Endothelial cell (in vitro differentiated cells): Measurements from ENCODE around the gene FMC1. TPM values are rescaled to one million over a fixed set of nuclear protein-coding genes. Genes with fewer than 3 reads are reported as not detected.

Experiments used
- DNase-seq: peaks from one replicate; pipeline ENCODE4 v3.0.0; 2021; ENCODE audit warnings: low spot score
- H3K27ac Mint-ChIP-seq: one replicate; pipeline ENCODE4 v1.8.0; 2021; ENCODE audit warnings: mixed read lengths, inconsistent platforms; ENCODE audit not compliant: unreplicated experiment
- H3K27me3 Mint-ChIP-seq: one replicate; pipeline ENCODE4 v1.8.0; 2021; ENCODE audit warnings: mild to moderate bottlenecking, moderate library complexity, mixed read lengths, inconsistent platforms; ENCODE audit not compliant: unreplicated experiment
- H3K36me3 Mint-ChIP-seq: one replicate; pipeline ENCODE4 v1.8.0; 2021; ENCODE audit warnings: mild to moderate bottlenecking, low read depth, mixed read lengths, inconsistent platforms; ENCODE audit not compliant: unreplicated experiment
- H3K4me1 Mint-ChIP-seq: one replicate; pipeline ENCODE4 v1.8.0; 2021; ENCODE audit warnings: mild to moderate bottlenecking, mixed read lengths, inconsistent platforms; ENCODE audit not compliant: unreplicated experiment
- H3K4me3 Mint-ChIP-seq: one replicate; pipeline ENCODE4 v1.8.0; 2021; ENCODE audit warnings: mild to moderate bottlenecking, mixed read lengths, inconsistent platforms; ENCODE audit not compliant: unreplicated experiment
- H3K9me3 Mint-ChIP-seq: one replicate; pipeline ENCODE4 v1.8.0; 2021; ENCODE audit warnings: mixed read lengths, inconsistent platforms; ENCODE audit not compliant: unreplicated experiment
- CTCF ChIP-seq: fragments of 200-600 bp; sonication (generic); IDR thresholded peaks from one replicate; pipeline ENCODE4 v1.5.0; 2021; ENCODE audit warnings: antibody characterized with exemption; ENCODE audit not compliant: unreplicated experiment
- long read RNA-seq: library from polyadenylated mRNA; unstranded; transcript quantifications from one replicate; pipeline ENCODE4 v2.0.0, GENCODE V29; 2020; ENCODE audit not compliant: unreplicated experiment
- total RNA-seq: library from RNA; stranded (reverse); fragmentation: NEBNext Ultra II Directional; extraction: Animal tissue kit (Norgen Biotek cat#: 25700); gene quantifications from one replicate; pipeline ENCODE4 v1.2.1, GENCODE V29; 2021; ENCODE audit not compliant: unreplicated experiment

FMC1 gene
- 9.0 TPM for total RNA-seq
- long read RNA-seq, transcript FMC1-201 (2 exons, 1,210 nt): major isoform, 7 of 7 reads
- long read RNA-seq, partial matches to known transcripts: 0 of 7 reads
- long read RNA-seq, other reads (novel, unspliced or antisense): 0 of 7 reads

- peak within 1 kb of the TSS; percentile 97 for H3K4me3 Mint-ChIP-seq
- peak within 1 kb of the TSS; percentile 95 for H3K27ac Mint-ChIP-seq
- peaks cover 10% of the 10 kb centered on the region for H3K27me3 Mint-ChIP-seq
- H3K36me3 Mint-ChIP-seq: peaks cover 10% of the 10 kb centered on the region
- no peak for TF ChIP-seq CTCF
- peaks cover 18% of the 10 kb centered on the region for H3K4me1 Mint-ChIP-seq
- DNase-seq: peak; percentile 85
- peaks cover 10% of the 10 kb centered on the region for H3K9me3 Mint-ChIP-seq
Observed at GRCh38 chr7:139341058-139341775, at the start of gene FMC1. FMC1 (plus strand) TSS chr7:139341337; CDS start chr7:139341385, 48 bp downstream.

- TF ChIP-seq CTCF: no peak
- H3K4me3 Mint-ChIP-seq: no peak overlapping the region
- no peaks in the 10 kb centered on the region for H3K9me3 Mint-ChIP-seq
- H3K27me3 Mint-ChIP-seq: no peaks in the 10 kb centered on the region
- H3K36me3 Mint-ChIP-seq: peaks cover 25% of the 10 kb centered on the region
- peaks cover 2% of the 10 kb centered on the region for H3K4me1 Mint-ChIP-seq
- no peak for DNase-seq
- H3K27ac Mint-ChIP-seq: no peak overlapping the region
Observed at GRCh38 chr7:139292821-139293220, 48.3 kb upstream of the FMC1 start.

GRCh38 chr7:139293534-139293933 is 47.6 kb upstream of the FMC1 start:
- peaks cover 19% of the 10 kb centered on the region for H3K36me3 Mint-ChIP-seq
- peaks cover 3% of the 10 kb centered on the region for H3K4me1 Mint-ChIP-seq
- no peaks in the 10 kb centered on the region for H3K27me3 Mint-ChIP-seq
- no peak for DNase-seq
- no peak overlapping the region for H3K4me3 Mint-ChIP-seq
- no peaks in the 10 kb centered on the region for H3K9me3 Mint-ChIP-seq
- no peak overlapping the region for H3K27ac Mint-ChIP-seq
- TF ChIP-seq CTCF: no peak

DNA sequence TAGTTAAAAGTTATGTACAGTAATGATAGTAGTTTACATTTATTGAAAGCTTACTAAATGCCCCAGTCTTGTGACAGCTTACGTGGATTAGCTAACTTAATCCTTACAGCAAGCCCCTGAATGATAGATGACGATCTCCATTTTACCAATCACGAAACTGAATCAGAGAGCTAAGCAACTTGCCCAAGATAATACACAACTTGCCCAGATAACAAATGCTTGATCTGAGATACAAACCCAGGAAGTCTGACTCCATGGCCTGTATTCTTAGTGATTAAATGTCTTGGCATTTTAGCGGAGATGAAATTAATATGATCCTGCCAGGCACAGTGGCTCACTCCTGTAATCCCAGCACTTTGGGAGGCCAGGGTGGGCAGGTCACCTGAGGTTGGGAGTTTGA is 46.9 kb upstream of the FMC1 start:
- no peaks in the 10 kb centered on the region for H3K27me3 Mint-ChIP-seq
- DNase-seq: no peak
- peaks cover 3% of the 10 kb centered on the region for H3K4me1 Mint-ChIP-seq
- TF ChIP-seq CTCF: no peak
- peaks cover 19% of the 10 kb centered on the region for H3K36me3 Mint-ChIP-seq
- no peaks in the 10 kb centered on the region for H3K9me3 Mint-ChIP-seq
- H3K4me3 Mint-ChIP-seq: no peak overlapping the region
- no peak overlapping the region for H3K27ac Mint-ChIP-seq

GRCh38 chr7:139294951-139295575 is 46.1 kb upstream of the FMC1 start:
- H3K4me1 Mint-ChIP-seq: peaks cover 3% of the 10 kb centered on the region
- DNase-seq: no peak
- no peaks in the 10 kb centered on the region for H3K27me3 Mint-ChIP-seq
- TF ChIP-seq CTCF: no peak
- H3K27ac Mint-ChIP-seq: no peak overlapping the region
- H3K4me3 Mint-ChIP-seq: no peak overlapping the region
- peaks cover 19% of the 10 kb centered on the region for H3K36me3 Mint-ChIP-seq
- H3K9me3 Mint-ChIP-seq: no peaks in the 10 kb centered on the region
